Measurements from ENCODE around the gene SKI.

The SKI gene

GRCh38 chr1:2345297-2346075 lies 117.4 kb downstream of the SKI start:
- DNase-seq, result no peak

- no peak for DNase-seq
Measured at GRCh38 chr1:2346691-2347408, 118.7 kb downstream of the SKI start.

- no peak for DNase-seq
Measured at GRCh38 chr1:2347409-2347785, 119.3 kb downstream of the SKI start.

GRCh38 chr1:2347896-2348295 lies 119.8 kb downstream of the SKI start:
- DNase-seq, result no peak

- no peak for DNase-seq
Measured at GRCh38 chr1:2348346-2349325, 120.5 kb downstream of the SKI start.

- no peak for DNase-seq
Measured at GRCh38 chr1:2349806-2350205, 121.7 kb downstream of the SKI start.

GRCh38 chr1:2350501-2350900 lies 122.4 kb downstream of the SKI start:
- DNase-seq, result no peak

GRCh38 chr1:2350911-2351655 lies 123.0 kb downstream of the SKI start:
- no peak for DNase-seq

- no peak for DNase-seq
Measured at GRCh38 chr1:2351723-2352122, 123.6 kb downstream of the SKI start.

GRCh38 chr1:2352341-2352896 lies 124.3 kb downstream of the SKI start:
- no peak for DNase-seq

GRCh38 chr1:2352897-2353550 lies 124.9 kb downstream of the SKI start:
- no peak for DNase-seq

- no peak for DNase-seq
Measured at GRCh38 chr1:2353551-2354438, 125.7 kb downstream of the SKI start.

- DNase-seq, result no peak
Measured at GRCh38 chr1:2354511-2355372, 126.6 kb downstream of the SKI start.

- no peak for DNase-seq
Measured at GRCh38 chr1:2355373-2356261, 127.5 kb downstream of the SKI start.

GRCh38 chr1:2356401-2356800 lies 128.3 kb downstream of the SKI start:
- no peak for DNase-seq

- DNase-seq, result no peak
Measured at GRCh38 chr1:2356911-2357845, 129.1 kb downstream of the SKI start.

- no peak for DNase-seq
Measured at GRCh38 chr1:2358072-2358471, 130.0 kb downstream of the SKI start.

Measured in cortex of kidney (tissue), 1 donor.